Measurements from ENCODE around the gene ENG.
"Not testable (repeated sequence)": the region's sequence is repeated elsewhere in the genome, so short reads cannot be mapped to it uniquely, and the experiment has no call there.

GRCh38 chr9:127780909-127781308, 73.5 kb downstream of the ENG start:
- TF ChIP-seq CTCF (IDR thresholded peaks at IDR 0.05; ENCODE audit: low read depth, low read length, poor library complexity, severe bottlenecking); EZH2phosphoT487 (IDR thresholded peaks at IDR 0.05; ENCODE audit: borderline replicate concordance, low read length): not testable (repeated sequence)

Data from DOHH2 (cell line).